Erythroblast (primary cell): ENCODE data around the gene UBAC2.
"Not testable (repeated sequence)": the region's sequence is repeated elsewhere in the genome, so short reads cannot be mapped to it uniquely, and the experiment has no call there.

Experiments used
- GATA1 ChIP-seq: IDR thresholded peaks from 2 replicates; pipeline ENCODE4 v1.6.1; 2011; ENCODE audit warnings: low read depth, mild to moderate bottlenecking, control low read depth, low read length, moderate library complexity
- POLR2A ChIP-seq: IDR thresholded peaks from 2 replicates; pipeline ENCODE4 v1.6.1; 2011; ENCODE audit warnings: mild to moderate bottlenecking, low read length

GRCh38 chr13:99410646-99411475 lies 210.2 kb downstream of the UBAC2 start:
- not testable (repeated sequence) for TF ChIP-seq POLR2A, GATA1
